ENCODE data around the gene ARHGAP32.

The ARHGAP32 gene

GRCh38 chr11:128956401-128957201 is 235.5 kb downstream of the ARHGAP32 start:
- DNase-seq (ENCODE audit: low spot score), result peak; percentile 79

GRCh38 chr11:128955636-128956035 is 236.5 kb downstream of the ARHGAP32 start:
- DNase-seq (ENCODE audit: low spot score), result no peak

GRCh38 chr11:128953151-128953550 is 239.0 kb downstream of the ARHGAP32 start:
- DNase-seq (ENCODE audit: low spot score), result no peak

GRCh38 chr11:128949791-128950454 is 242.2 kb downstream of the ARHGAP32 start:
- DNase-seq (ENCODE audit: low spot score), result no peak

- DNase-seq (ENCODE audit: low spot score), result no peak
These were observed 243.5 kb downstream of the ARHGAP32 start for GRCh38 chr11:128948583-128948982.

GRCh38 chr11:128947773-128948172 is 244.4 kb downstream of the ARHGAP32 start:
- DNase-seq (ENCODE audit: low spot score), result peak; percentile 20

- DNase-seq (ENCODE audit: low spot score), result peak; percentile 60
These were observed 245.5 kb downstream of the ARHGAP32 start for GRCh38 chr11:128946648-128947047.

GRCh38 chr11:128943428-128943976 is 248.6 kb downstream of the ARHGAP32 start:
- DNase-seq (ENCODE audit: low spot score), result no peak

GRCh38 chr11:128942817-128943427 is 249.2 kb downstream of the ARHGAP32 start, which contains the start of gene TP53AIP1:
Gene TP53AIP1 (minus strand): TSS chr11:128942871. CDS start chr11:128937818, 5,053 bp downstream.
- DNase-seq (ENCODE audit: low spot score), result peak; percentile 12

- no peak for DNase-seq (ENCODE audit: low spot score)
These were observed 249.9 kb downstream of the ARHGAP32 start for GRCh38 chr11:128942272-128942612.

GRCh38 chr11:128941573-128942271 is 250.4 kb downstream of the ARHGAP32 start:
- DNase-seq (ENCODE audit: low spot score), result peak; percentile 37

- no peak for DNase-seq (ENCODE audit: low spot score)
These were observed 251.0 kb downstream of the ARHGAP32 start for GRCh38 chr11:128941110-128941509.

- DNase-seq (ENCODE audit: low spot score), result no peak
These were observed 251.5 kb downstream of the ARHGAP32 start for GRCh38 chr11:128940603-128941002.

- DNase-seq (ENCODE audit: low spot score), result no peak
These were observed 252.0 kb downstream of the ARHGAP32 start for GRCh38 chr11:128940156-128940555.

- no peak for DNase-seq (ENCODE audit: low spot score)
These were observed 252.5 kb downstream of the ARHGAP32 start for GRCh38 chr11:128939591-128939990.

- DNase-seq (ENCODE audit: low spot score), result peak; percentile 8
These were observed 253.8 kb downstream of the ARHGAP32 start for GRCh38 chr11:128938156-128938885.

GRCh38 chr11:128937480-128937879 is 254.6 kb downstream of the ARHGAP32 start:
- DNase-seq (ENCODE audit: low spot score), result no peak

- peak; percentile 64 for DNase-seq (ENCODE audit: low spot score)
These were observed 255.4 kb downstream of the ARHGAP32 start for GRCh38 chr11:128936606-128937251.

- no peak for DNase-seq (ENCODE audit: low spot score)
These were observed 257.2 kb downstream of the ARHGAP32 start for GRCh38 chr11:128934926-128935325.

GRCh38 chr11:128934351-128934750 is 257.8 kb downstream of the ARHGAP32 start:
- no peak for DNase-seq (ENCODE audit: low spot score)
